Epithelial cell of esophagus (primary cell): Measurements from ENCODE around the gene KCNIP1.

Source experiments
- DNase-seq: peaks from one replicate; pipeline ENCODE4 v3.0.0; 2010; ENCODE audit warnings: low read depth
- H3K4me3 ChIP-seq: 2 replicates; pipeline ENCODE4 v1.5.1; 2011; ENCODE audit warnings: mild to moderate bottlenecking, low read length, control low read depth
- TF ChIP-seq, protein P1 (sequence below): IDR thresholded peaks from 2 replicates; pipeline ENCODE4 v1.5.1; 2011; ENCODE audit warnings: low read depth, mild to moderate bottlenecking, low read length, control low read depth, inconsistent platforms; ENCODE audit not compliant: insufficient read depth; ENCODE audit errors: missing control alignments

KCNIP1 gene

DNA sequence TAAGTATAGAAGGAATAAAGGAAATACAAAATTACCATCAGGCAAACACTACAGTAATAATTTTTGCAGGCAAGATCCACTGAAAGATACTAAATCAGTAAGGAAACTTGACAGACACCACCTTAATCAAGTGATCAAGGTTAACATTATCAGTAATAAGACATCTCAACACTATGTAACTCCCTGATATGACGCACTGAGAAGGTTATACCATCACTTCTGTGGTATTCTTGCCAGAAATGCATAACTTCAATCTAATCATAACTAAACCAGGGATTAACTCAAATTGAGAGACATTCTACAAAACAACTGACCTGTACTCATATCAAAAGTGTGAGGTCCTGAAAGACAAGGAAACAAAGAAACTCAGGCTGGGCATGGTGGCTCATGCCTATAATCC, 227.2 kb downstream of the KCNIP1 start:
- DNase-seq: no peak
- TF ChIP-seq, protein P1, sequence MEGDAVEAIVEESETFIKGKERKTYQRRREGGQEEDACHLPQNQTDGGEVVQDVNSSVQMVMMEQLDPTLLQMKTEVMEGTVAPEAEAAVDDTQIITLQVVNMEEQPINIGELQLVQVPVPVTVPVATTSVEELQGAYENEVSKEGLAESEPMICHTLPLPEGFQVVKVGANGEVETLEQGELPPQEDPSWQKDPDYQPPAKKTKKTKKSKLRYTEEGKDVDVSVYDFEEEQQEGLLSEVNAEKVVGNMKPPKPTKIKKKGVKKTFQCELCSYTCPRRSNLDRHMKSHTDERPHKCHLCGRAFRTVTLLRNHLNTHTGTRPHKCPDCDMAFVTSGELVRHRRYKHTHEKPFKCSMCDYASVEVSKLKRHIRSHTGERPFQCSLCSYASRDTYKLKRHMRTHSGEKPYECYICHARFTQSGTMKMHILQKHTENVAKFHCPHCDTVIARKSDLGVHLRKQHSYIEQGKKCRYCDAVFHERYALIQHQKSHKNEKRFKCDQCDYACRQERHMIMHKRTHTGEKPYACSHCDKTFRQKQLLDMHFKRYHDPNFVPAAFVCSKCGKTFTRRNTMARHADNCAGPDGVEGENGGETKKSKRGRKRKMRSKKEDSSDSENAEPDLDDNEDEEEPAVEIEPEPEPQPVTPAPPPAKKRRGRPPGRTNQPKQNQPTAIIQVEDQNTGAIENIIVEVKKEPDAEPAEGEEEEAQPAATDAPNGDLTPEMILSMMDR: no peak

GRCh38 chr5:170732685-170733084, 228.9 kb downstream of the KCNIP1 start:
- H3K4me3 ChIP-seq: no peak overlapping the region
- TF ChIP-seq, protein P1: no peak
- no peak for DNase-seq

More for the DNA sequence above, 227.2 kb downstream of the KCNIP1 start:
- no peak overlapping the region for H3K4me3 ChIP-seq

DNA sequence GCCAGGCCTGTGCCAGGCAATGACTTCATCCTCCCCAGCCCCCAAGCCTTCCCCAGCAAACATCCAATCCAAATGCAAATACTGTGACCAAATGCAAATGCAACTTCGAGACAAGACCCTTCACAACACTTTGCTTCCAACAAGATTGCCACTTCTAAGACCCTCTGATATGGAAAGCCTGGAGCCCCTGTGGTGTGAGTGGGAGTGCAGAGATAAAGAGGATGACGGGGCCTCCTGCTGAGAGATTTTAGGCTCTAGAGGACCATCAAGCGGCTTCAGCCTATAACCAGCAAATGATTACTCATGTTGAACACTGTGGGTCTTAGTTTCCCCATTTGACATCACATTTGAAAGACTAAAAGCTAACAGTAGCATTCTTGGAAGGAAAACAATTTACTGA, 233.1 kb downstream of the KCNIP1 start:
- DNase-seq: no peak
- TF ChIP-seq, protein P1: no peak
- H3K4me3 ChIP-seq: no peak overlapping the region

DNA sequence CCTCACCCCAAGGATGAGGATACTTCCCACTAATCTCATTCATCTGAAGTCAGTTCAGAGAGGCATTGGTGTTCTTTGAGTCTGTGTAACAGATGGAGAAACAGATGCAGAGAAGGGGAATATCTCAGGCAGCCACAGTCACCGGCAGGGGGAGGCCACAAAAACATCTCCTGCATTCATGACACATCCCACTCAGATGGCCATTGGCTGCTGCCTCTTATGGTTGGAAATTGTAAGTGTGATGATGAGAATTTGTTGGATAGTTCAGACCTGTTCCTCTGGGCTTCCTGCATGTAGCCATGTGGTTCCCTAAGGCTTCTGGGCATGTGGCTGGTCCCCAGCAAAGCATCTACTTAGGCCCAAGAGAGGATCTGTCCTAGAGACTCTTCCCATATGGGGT, 233.8 kb downstream of the KCNIP1 start:
- DNase-seq: no peak
- no peak overlapping the region for H3K4me3 ChIP-seq
- TF ChIP-seq, protein P1: no peak

DNA sequence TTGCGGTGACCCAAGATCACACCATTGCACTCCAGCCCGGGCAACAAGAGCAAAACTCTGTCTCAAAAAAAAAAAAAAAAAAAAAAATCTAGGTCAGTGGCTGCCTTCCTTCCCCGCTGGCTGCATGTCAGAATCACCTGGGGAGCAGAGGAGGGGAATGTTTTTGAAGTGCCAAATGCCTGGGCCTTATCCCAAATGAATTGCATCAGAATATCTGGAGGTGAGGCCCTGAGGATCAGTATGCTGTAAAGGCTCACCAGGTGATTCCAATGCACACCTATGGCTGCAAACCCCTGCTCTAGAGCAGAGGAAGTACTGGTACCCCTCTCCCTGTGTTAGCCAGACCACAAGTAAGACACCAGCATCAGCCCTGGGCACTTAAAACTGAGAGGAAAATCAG, 235.0 kb downstream of the KCNIP1 start:
- no peak overlapping the region for H3K4me3 ChIP-seq
- DNase-seq: no peak
- TF ChIP-seq, protein P1: no peak

- no peak overlapping the region for H3K4me3 ChIP-seq
- DNase-seq: no peak
- TF ChIP-seq, protein P1: no peak
Observed at GRCh38 chr5:170739446-170739845, 235.6 kb downstream of the KCNIP1 start.

DNA sequence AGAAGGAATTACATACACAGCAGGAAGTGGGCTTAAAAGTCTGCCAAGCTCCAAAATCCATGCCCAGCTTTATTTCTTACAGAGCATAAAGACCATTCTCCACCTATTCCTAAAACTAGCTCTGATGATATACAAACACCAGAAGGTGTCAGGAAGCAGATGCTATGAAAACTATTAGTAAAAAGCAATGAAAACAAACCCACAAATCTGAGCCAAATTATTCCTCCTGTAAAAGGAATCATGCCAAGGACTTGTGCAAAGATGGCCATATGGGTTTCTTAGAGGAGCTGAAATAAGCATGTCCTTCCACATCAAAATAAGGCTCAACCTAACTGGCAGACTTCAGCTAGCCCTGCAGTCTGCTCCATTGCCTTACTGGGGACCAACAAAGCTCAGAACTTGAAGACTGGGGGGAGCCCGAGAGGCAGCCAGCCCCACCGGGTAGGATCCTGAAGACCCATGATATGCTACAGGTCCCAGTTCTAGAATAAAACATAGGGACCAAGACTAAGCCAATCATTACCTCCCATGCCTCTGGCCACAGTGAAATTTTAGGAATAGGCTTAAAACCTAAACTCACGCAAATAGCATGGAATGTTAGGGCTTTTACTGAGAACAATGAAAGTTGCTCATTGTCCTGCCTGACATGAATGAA, 236.9 kb downstream of the KCNIP1 start:
- TF ChIP-seq, protein P1: no peak

More for the DNA sequence above, 236.9 kb downstream of the KCNIP1 start:
- no peak for DNase-seq
- H3K4me3 ChIP-seq: no peak overlapping the region
